ENCODE measurements around the gene LCMT2.

DNA sequence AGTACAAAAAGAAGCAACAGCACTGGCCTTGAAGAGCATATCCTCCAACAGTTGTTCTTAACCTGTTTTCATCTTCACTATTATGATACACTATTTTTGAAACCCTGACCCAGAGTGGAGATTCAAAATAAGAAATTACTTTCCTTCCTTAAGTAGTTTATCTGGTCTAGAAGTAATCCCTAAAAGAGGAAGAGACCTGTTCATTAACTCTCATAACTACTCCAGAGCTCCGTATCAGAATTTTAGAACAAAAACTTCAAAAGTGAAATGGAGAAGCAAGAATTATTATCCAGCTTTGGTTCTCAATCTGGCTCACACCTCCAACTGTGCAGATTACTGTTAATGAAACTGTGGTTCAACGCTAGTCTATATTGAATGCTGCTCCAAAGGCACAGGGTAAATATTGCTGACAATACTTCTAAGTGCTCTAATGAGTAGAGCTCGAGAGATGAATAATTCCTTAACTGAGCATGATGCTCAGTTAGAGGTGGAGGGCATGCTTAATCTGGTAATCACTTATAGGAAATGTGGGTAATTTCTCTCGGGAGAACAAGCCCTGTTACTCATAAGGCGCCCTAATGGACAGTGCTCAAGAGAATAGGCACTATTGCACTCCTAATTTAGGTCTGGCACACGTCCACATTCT lies 5.2 kb downstream of the LCMT2 start:
- TF ChIP-seq, protein P1, sequence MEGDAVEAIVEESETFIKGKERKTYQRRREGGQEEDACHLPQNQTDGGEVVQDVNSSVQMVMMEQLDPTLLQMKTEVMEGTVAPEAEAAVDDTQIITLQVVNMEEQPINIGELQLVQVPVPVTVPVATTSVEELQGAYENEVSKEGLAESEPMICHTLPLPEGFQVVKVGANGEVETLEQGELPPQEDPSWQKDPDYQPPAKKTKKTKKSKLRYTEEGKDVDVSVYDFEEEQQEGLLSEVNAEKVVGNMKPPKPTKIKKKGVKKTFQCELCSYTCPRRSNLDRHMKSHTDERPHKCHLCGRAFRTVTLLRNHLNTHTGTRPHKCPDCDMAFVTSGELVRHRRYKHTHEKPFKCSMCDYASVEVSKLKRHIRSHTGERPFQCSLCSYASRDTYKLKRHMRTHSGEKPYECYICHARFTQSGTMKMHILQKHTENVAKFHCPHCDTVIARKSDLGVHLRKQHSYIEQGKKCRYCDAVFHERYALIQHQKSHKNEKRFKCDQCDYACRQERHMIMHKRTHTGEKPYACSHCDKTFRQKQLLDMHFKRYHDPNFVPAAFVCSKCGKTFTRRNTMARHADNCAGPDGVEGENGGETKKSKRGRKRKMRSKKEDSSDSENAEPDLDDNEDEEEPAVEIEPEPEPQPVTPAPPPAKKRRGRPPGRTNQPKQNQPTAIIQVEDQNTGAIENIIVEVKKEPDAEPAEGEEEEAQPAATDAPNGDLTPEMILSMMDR (IDR thresholded peaks at IDR 0.05; ENCODE audit: low read depth, low read length): no peak
- no peak for TF ChIP-seq EZH2phosphoT487 (IDR thresholded peaks at IDR 0.05; ENCODE audit: low read depth)

Data from OCI-LY3 (cell line).